ENCODE data around the gene SAP25. TPM values are rescaled to one million over a fixed set of nuclear protein-coding genes. Genes with fewer than 3 reads are reported as not detected.
A peak's percentile ranks its signal among the peaks of the same experiment; 100 is the strongest.

SAP25 gene
- total RNA-seq, 1 donor from 2014 or later: 13.5 TPM

DNA sequence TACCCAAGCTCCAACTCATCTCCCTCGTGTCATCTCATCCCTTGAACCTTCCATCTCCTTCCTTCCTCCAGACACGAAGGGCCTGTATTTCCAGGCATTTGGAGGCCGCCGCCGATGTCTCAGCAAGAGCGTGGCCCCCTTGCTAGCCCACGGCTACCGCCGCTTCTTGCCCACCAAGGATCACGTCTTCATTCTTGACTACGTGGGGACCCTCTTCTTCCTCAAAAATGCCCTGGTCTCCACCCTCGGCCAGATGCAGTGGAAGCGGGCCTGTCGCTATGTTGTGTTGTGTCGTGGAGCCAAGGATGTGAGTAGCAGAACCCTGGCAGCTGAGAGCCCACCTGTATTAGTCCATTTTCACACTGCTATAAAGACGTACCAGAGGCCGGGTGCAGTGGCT lies 17.9 kb upstream of the SAP25 start:
- no peak for DNase-seq (ENCODE audit: low spot score in 2 of 2, unreplicated experiment in 2 of 2)
- Mint-ChIP-seq H3K9me3 (no peaks in the 10 kb centered on the region), H3K27ac (no peak overlapping the region), H3K4me3 (no peak overlapping the region), H3K4me1 (peaks cover 19% of the 10 kb centered on the region), H3K36me3 (peaks cover 22% of the 10 kb centered on the region), H3K27me3 (ENCODE audit: low read depth) (no peaks in the 10 kb centered on the region)
- TF ChIP-seq, protein P1, sequence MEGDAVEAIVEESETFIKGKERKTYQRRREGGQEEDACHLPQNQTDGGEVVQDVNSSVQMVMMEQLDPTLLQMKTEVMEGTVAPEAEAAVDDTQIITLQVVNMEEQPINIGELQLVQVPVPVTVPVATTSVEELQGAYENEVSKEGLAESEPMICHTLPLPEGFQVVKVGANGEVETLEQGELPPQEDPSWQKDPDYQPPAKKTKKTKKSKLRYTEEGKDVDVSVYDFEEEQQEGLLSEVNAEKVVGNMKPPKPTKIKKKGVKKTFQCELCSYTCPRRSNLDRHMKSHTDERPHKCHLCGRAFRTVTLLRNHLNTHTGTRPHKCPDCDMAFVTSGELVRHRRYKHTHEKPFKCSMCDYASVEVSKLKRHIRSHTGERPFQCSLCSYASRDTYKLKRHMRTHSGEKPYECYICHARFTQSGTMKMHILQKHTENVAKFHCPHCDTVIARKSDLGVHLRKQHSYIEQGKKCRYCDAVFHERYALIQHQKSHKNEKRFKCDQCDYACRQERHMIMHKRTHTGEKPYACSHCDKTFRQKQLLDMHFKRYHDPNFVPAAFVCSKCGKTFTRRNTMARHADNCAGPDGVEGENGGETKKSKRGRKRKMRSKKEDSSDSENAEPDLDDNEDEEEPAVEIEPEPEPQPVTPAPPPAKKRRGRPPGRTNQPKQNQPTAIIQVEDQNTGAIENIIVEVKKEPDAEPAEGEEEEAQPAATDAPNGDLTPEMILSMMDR (IDR thresholded peaks at IDR 0.05; ENCODE audit: unreplicated experiment): no peak

DNA sequence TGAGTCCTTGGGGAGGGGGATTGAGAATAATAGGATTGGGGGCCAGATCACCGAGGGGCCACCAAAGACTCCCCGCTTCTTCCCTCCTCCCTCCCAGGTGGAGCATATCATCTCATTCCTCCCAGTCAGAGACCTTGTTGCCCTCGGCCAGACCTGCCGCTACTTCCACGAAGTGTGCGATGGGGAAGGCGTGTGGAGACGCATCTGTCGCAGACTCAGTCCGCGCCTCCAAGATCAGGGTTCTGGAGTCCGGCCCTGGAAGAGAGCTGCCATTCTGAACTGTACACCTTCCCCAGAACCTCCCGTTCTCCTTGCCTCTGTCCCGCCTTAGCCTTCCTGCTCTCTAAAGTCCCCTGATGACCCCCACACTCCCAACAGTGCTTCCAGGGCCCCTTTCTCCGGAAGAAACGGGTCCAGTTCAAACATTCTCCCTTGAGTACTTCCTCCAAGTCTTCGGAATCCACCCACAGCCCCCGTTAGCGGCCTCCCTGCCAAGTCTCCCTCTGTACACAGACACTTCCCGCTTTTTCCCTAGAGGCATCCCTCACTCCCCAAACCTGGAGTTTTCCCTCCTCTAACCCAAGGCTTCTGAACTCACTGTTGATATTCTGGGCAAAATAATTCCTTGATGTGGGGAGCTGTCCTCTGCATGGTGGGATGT lies 16.5 kb upstream of the SAP25 start:
- H3K4me1 Mint-ChIP-seq: peaks cover 22% of the 10 kb centered on the region
- no peaks in the 10 kb centered on the region for H3K9me3 Mint-ChIP-seq
- no peaks in the 10 kb centered on the region for H3K27me3 Mint-ChIP-seq (ENCODE audit: low read depth)
- DNase-seq (ENCODE audit: low spot score in 2 of 2, unreplicated experiment in 2 of 2): no peak
- TF ChIP-seq, protein P1 (IDR thresholded peaks at IDR 0.05; ENCODE audit: unreplicated experiment): no peak
- peak overlapping the region; percentile 34 for H3K4me3 Mint-ChIP-seq
- peaks cover 12% of the 10 kb centered on the region for H3K36me3 Mint-ChIP-seq
- peak overlapping the region; percentile 89 for H3K27ac Mint-ChIP-seq

DNA sequence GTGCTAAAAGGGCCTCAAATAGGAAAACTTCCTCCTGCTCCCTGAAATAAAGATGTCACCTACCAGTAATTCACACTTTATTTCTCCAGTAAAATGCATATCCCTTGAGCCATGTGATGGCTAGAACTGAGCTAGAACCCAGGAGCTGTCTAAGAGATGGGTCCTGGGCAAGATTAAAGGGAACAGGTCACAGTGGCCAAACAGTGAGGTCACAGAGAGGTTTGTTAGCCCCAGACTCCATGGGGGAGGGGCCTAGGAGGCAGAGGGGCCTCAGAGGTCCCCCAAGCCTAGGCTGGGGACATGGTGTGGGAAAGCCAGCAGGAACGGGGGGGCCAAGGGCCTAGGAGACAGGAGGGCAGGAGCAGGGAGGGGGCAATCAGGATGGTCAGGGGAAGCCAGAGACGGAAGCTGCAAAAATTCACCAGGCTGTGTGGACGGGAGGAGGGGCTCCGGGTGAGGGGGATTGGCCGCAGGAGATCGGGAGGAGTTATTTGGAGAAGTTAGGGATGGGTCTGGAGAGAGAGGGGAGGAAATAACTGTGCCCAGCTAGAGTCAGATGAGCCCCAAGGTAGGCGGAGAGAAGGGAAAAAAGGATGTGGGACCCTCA lies 15.7 kb upstream of the SAP25 start:
- peak overlapping the region; percentile 89 for H3K27ac Mint-ChIP-seq
- H3K27me3 Mint-ChIP-seq (ENCODE audit: low read depth): no peaks in the 10 kb centered on the region
- H3K4me3 Mint-ChIP-seq: peak overlapping the region; percentile 43
- no peaks in the 10 kb centered on the region for H3K9me3 Mint-ChIP-seq
- peaks cover 9% of the 10 kb centered on the region for H3K36me3 Mint-ChIP-seq
- TF ChIP-seq, protein P1 (IDR thresholded peaks at IDR 0.05; ENCODE audit: unreplicated experiment): no peak
- H3K4me1 Mint-ChIP-seq: peaks cover 29% of the 10 kb centered on the region
- DNase-seq (ENCODE audit: low spot score in 2 of 2, unreplicated experiment in 2 of 2): no peak

DNA sequence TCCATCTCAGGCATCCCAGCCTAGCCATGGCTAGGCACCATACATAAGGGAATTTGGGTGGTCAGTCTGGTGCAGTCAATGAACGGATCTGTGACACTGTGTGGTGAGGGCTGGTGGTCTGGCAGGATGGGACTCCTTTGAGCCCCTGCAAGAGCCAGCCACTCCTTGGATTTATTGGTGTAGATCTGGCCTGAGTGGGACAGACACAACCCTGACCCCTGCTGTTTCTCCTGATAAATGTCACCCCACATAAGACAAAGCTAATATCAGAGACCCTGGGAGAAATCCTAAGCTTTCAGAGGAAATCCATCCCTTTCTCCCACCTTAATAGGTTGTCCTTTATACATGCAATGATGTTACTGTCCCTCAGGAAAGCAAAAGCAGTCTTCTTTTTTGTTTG lies 14.7 kb upstream of the SAP25 start:
- Mint-ChIP-seq H3K9me3 (no peaks in the 10 kb centered on the region), H3K27ac (peak overlapping the region; percentile 66), H3K27me3 (ENCODE audit: low read depth) (no peaks in the 10 kb centered on the region), H3K4me3 (peak overlapping the region; percentile 91), H3K36me3 (peaks cover 4% of the 10 kb centered on the region), H3K4me1 (peaks cover 38% of the 10 kb centered on the region)
- TF ChIP-seq, protein P1 (IDR thresholded peaks at IDR 0.05; ENCODE audit: unreplicated experiment): peak; percentile 20
- no peak for DNase-seq (ENCODE audit: low spot score in 2 of 2, unreplicated experiment in 2 of 2)

DNA sequence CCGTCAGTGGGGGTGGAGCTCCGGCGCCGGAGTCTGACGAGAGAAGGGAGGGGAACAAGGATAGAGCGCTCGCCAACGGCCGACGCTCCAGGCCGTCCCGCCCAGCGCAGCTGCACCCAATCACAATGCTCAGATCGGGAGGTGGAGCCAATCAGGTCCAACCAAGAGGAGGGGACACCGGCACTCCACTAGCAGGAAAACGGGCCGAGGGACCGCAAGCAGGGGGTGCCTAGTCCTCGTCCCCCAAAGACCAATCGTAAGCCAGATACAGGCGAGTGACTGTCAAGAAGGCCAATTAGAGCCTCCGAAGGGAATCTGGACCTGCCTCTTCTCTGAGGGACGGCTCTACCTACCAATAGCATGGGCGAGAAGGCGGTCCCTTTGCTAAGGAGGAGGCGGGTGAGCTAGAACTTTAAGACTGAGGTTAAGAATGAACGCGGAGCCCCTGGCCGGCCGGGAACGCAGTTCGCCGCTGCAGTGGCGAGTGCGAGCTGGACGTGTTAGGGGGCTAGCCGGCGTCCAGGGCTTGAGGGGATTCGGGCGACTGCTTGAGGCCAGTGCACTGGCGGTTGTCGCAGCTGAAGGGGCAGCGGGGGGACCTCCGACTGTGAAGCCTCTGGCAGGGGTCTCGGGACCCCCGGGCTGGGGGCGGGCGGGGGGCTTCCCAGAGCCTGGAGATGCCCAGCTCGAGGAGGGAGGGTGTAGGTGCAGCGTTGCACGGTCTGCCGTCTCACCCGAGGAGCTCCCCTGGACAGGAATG lies 12.7 kb upstream of the SAP25 start, which contains the start of gene FBXO24:
Gene FBXO24 (plus strand): TSS at position 63 of the 760 bp plus-strand sequence. CDS start 298 bp downstream, at position 361.
- no peaks in the 10 kb centered on the region for H3K9me3 Mint-ChIP-seq
- peak within 1 kb of the TSS; percentile 91 for H3K4me3 Mint-ChIP-seq
- H3K4me1 Mint-ChIP-seq: peaks cover 51% of the 10 kb centered on the region
- peak within 1 kb of the TSS; percentile 96 for H3K27ac Mint-ChIP-seq
- no peaks in the 10 kb centered on the region for H3K36me3 Mint-ChIP-seq
- TF ChIP-seq, protein P1 (IDR thresholded peaks at IDR 0.05; ENCODE audit: unreplicated experiment): no peak
- no peaks in the 10 kb centered on the region for H3K27me3 Mint-ChIP-seq (ENCODE audit: low read depth)
- DNase-seq (ENCODE audit: low spot score in 2 of 2, unreplicated experiment in 2 of 2): peak; percentile 98 to 99

All from mesothelial cell of epicardium (in vitro differentiated cells).